Progenitor cell of endocrine pancreas (in vitro differentiated cells): ENCODE results near the gene F8A1. TPM values are rescaled to one million over a fixed set of nuclear protein-coding genes. Genes with fewer than 3 reads are reported as not detected.
A peak's percentile ranks its signal among the peaks of the same experiment; 100 is the strongest.
"Not testable (repeated sequence)": the region's sequence is repeated elsewhere in the genome, so short reads cannot be mapped to it uniquely, and the experiment has no call there.

Experiments
- DNase-seq: peaks from one replicate; pipeline ENCODE4 v3.0.0; 2021; ENCODE audit warnings: low spot score; ENCODE audit not compliant: unreplicated experiment
- H3K27ac Mint-ChIP-seq: 2 replicates; pipeline ENCODE4 v1.8.0; 2021; ENCODE audit warnings: mild to moderate bottlenecking, moderate library complexity, mixed read lengths
- H3K27me3 Mint-ChIP-seq: 2 replicates; pipeline ENCODE4 v1.8.0; 2021; ENCODE audit warnings: mixed read lengths
- H3K36me3 Mint-ChIP-seq: 2 replicates; pipeline ENCODE4 v1.8.0; 2022; ENCODE audit warnings: mixed read lengths; ENCODE audit not compliant: insufficient read depth
- H3K4me1 Mint-ChIP-seq: 2 replicates; pipeline ENCODE4 v1.8.0; 2021; ENCODE audit warnings: low read depth, mixed read lengths
- H3K4me3 Mint-ChIP-seq: 2 replicates; pipeline ENCODE4 v1.8.0; 2021; ENCODE audit warnings: low read depth, mild to moderate bottlenecking, moderate library complexity, mixed read lengths
- H3K9me3 Mint-ChIP-seq: 2 replicates; pipeline ENCODE4 v1.8.0; 2021; ENCODE audit warnings: low read depth, mixed read lengths
- CTCF ChIP-seq: fragments of 200-600 bp; sonication (generic); IDR thresholded peaks from one replicate; pipeline ENCODE4 v1.5.0; 2021; ENCODE audit warnings: antibody characterized with exemption, mild to moderate bottlenecking; ENCODE audit not compliant: unreplicated experiment
- long read RNA-seq: library from polyadenylated mRNA; unstranded; transcript quantifications from one replicate; pipeline ENCODE4 v2.0.0, GENCODE V29; 2020
- total RNA-seq: library from RNA; stranded (reverse); gene quantifications from 2 replicates; pipeline ENCODE4 v1.2.1, GENCODE V29; 2021

The F8A1 gene
- 18.6 and 18.8 TPM in 2 replicates for total RNA-seq
- long read RNA-seq: 0 reads

GRCh38 chrX:154886069-154886788 lies at the start of gene F8A1:
Gene F8A1, plus strand, starts transcription at chrX:154886355. Its CDS starts 20 bp downstream, at chrX:154886375.
- not testable (repeated sequence) for H3K9me3 Mint-ChIP-seq, H3K36me3 Mint-ChIP-seq, H3K4me1 Mint-ChIP-seq, DNase-seq, H3K4me3 Mint-ChIP-seq, H3K27me3 Mint-ChIP-seq, H3K27ac Mint-ChIP-seq

- TF ChIP-seq CTCF: peak; percentile 47
- H3K9me3 Mint-ChIP-seq: peaks cover 17% of the 10 kb centered on the region
- H3K36me3 Mint-ChIP-seq: no peaks in the 10 kb centered on the region
- H3K4me3 Mint-ChIP-seq: no peak overlapping the region
- H3K4me1 Mint-ChIP-seq: no peaks in the 10 kb centered on the region
- no peak overlapping the region for H3K27ac Mint-ChIP-seq
- no peak for DNase-seq
- no peaks in the 10 kb centered on the region for H3K27me3 Mint-ChIP-seq
Measured at GRCh38 chrX:154840856-154841255, 45.3 kb upstream of the F8A1 start.

GRCh38 chrX:154850957-154851611 lies 35.1 kb upstream of the F8A1 start:
- H3K36me3 Mint-ChIP-seq: peaks cover 2% of the 10 kb centered on the region
- no peak overlapping the region for H3K4me3 Mint-ChIP-seq
- no peak overlapping the region for H3K27ac Mint-ChIP-seq
- H3K27me3 Mint-ChIP-seq: no peaks in the 10 kb centered on the region
- no peaks in the 10 kb centered on the region for H3K4me1 Mint-ChIP-seq
- peaks cover 25% of the 10 kb centered on the region for H3K9me3 Mint-ChIP-seq
- no peak for TF ChIP-seq CTCF
- DNase-seq: no peak

DNA sequence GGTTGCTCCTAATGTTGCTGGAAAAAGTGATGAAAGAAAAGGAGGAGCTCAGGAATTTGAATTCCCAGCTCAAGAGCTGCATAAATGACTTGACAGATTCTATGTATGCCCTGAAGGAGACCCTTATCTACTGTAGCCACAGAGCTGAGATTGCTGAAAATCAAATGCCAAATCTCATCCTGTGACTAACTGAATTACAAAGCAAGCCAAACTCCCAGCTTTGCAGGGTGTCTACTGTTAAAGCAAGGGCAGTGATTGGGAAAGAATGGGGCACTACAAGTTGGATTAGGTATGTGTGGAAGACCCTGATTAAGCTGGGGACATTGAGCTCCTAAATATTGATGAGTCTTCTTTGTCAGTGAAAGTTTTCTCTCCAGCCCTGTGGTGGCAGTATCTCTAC lies 30.9 kb upstream of the F8A1 start:
- Mint-ChIP-seq H3K27ac (no peak overlapping the region), H3K9me3 (peaks cover 18% of the 10 kb centered on the region), H3K27me3 (no peaks in the 10 kb centered on the region), H3K4me3 (no peak overlapping the region), H3K36me3 (no peaks in the 10 kb centered on the region), H3K4me1 (no peaks in the 10 kb centered on the region)
- no peak for DNase-seq
- TF ChIP-seq CTCF: no peak

DNA sequence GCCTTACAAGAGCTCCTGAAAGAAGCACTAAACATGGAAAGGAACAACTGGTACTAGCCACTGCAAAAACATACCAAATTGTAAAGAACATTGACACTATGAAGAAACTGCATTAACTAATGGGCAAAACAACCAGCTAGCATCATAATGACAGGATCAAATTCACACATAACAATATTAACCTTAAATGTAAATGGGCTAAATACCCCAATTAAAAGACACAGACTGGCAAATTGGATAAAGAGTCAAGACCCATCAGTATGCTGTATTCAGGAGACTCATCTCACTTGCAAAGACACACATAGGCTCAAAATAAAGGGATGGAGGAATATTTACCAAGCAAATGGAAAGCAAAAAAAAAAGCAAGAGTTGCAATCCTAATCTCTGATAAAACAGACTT lies 17.6 kb upstream of the F8A1 start:
- not testable (repeated sequence) for H3K36me3 Mint-ChIP-seq, DNase-seq, H3K27ac Mint-ChIP-seq, H3K4me3 Mint-ChIP-seq, H3K4me1 Mint-ChIP-seq, H3K27me3 Mint-ChIP-seq
- H3K9me3 Mint-ChIP-seq: peaks cover 58% of the 10 kb centered on the region

- no peaks in the 10 kb centered on the region for H3K4me1 Mint-ChIP-seq
- TF ChIP-seq CTCF: no peak
- no peak overlapping the region for H3K27ac Mint-ChIP-seq
- H3K9me3 Mint-ChIP-seq: peaks cover 50% of the 10 kb centered on the region
- H3K36me3 Mint-ChIP-seq: no peaks in the 10 kb centered on the region
- H3K27me3 Mint-ChIP-seq: no peaks in the 10 kb centered on the region
- no peak overlapping the region for H3K4me3 Mint-ChIP-seq
- DNase-seq: no peak
Measured at GRCh38 chrX:154873329-154873728, 12.8 kb upstream of the F8A1 start.

- H3K27me3 Mint-ChIP-seq, H3K36me3 Mint-ChIP-seq: not testable (repeated sequence)
Measured at GRCh38 chrX:154884069-154884468, 2.1 kb upstream of the F8A1 start.

DNA sequence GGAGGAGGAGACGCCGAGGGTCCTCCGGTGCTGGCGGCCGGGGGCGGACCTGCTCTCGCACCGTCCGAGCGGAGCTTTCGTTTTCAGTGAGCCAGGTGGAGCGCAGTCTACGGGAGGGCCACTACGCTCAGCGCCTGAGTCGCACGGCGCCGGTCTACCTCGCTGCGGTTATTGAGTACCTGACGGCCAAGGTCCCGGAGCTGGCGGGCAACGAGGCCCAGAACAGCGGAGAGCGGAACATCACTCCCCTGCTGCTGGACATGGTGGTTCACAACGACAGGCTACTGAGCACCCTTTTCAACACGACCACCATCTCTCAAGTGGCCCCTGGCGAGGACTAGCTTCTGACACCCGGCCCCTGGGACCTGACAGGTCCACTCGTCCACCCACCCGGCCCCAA lies 1.1 kb upstream of the F8A1 start:
- not testable (repeated sequence) for H3K36me3 Mint-ChIP-seq, H3K27me3 Mint-ChIP-seq, H3K4me3 Mint-ChIP-seq, H3K27ac Mint-ChIP-seq, DNase-seq, H3K9me3 Mint-ChIP-seq, H3K4me1 Mint-ChIP-seq

More at GRCh38 chrX:154884069-154884468, 2.1 kb upstream of the F8A1 start:
- not testable (repeated sequence) for H3K4me1 Mint-ChIP-seq, DNase-seq, H3K9me3 Mint-ChIP-seq, H3K4me3 Mint-ChIP-seq, H3K27ac Mint-ChIP-seq

DNA sequence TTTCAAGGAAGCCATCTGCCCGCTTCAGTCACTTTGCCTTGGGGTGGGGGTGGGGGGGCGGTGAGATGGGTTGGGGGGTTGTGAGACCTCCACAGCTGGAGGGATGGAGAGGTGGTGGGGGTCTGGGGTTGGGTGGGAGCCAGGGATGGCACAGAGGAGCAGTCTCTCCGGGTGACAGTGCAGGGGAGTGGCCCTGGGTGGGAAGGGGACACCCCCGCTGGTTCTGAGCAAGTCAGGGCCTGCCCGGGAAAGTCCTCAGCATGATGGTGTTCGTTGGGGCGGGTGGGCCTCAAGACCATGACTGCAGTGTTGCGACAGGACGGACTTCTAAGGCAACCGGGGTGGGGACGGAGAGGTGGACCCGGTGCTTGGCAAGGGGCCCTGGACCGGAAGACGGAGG lies 606 bp upstream of the F8A1 start:
- not testable (repeated sequence) for H3K4me1 Mint-ChIP-seq, H3K36me3 Mint-ChIP-seq

More for the DNA sequence above, 606 bp upstream of the F8A1 start:
- not testable (repeated sequence) for H3K4me3 Mint-ChIP-seq, H3K27me3 Mint-ChIP-seq, H3K9me3 Mint-ChIP-seq, H3K27ac Mint-ChIP-seq, DNase-seq
